SU-DHL-6 (cell line): Measurements from ENCODE around the gene TRIM34.

Experiments
- H2AFZ ChIP-seq: fragments of 200-600 bp; sonication (generic); 2 replicates; pipeline ENCODE4 v1.6.1; 2014; ENCODE audit warnings: low read depth, mild to moderate bottlenecking, moderate library complexity, mixed read lengths, antibody characterized with exemption, low read length; ENCODE audit not compliant: severe bottlenecking
- H3F3A ChIP-seq: fragments of 200-600 bp; shearing (Covaris generic); 2 replicates; pipeline ENCODE4 v1.6.0; 2016; ENCODE audit warnings: antibody characterized with exemption, mild to moderate bottlenecking; ENCODE audit not compliant: insufficient read depth
- H3K27ac ChIP-seq: fragments of 200-600 bp; sonication (generic); 2 replicates; pipeline ENCODE4 v1.5.1; 2016; ENCODE audit warnings: low read depth, mild to moderate bottlenecking, low read length, moderate library complexity, mixed read lengths
- H3K27me3 ChIP-seq: fragments of 200-600 bp; sonication (generic), shearing (Covaris generic); 2 replicates; pipeline ENCODE4 v1.6.0; 2014; ENCODE audit warnings: mild to moderate bottlenecking, low read length
- H3K36me3 ChIP-seq: fragments of 200-600 bp; sonication (generic); 2 replicates; pipeline ENCODE4 v1.6.1; 2014; ENCODE audit warnings: mild to moderate bottlenecking, low read length, mixed read lengths
- H3K4me2 ChIP-seq: fragments of 300-600, 200-600 bp; shearing (Covaris generic), sonication (generic); 2 replicates; pipeline ENCODE4 v1.6.0; 2014; ENCODE audit warnings: low read length, low read depth, mild to moderate bottlenecking; ENCODE audit not compliant: poor library complexity, severe bottlenecking
- H3K4me3 ChIP-seq: fragments of 200-600 bp; sonication (generic); 2 replicates; pipeline ENCODE4 v1.5.1; 2014; ENCODE audit warnings: antibody characterized with exemption, low read length, mild to moderate bottlenecking, mixed read lengths; ENCODE audit not compliant: insufficient read depth, poor library complexity, severe bottlenecking
- H3K79me2 ChIP-seq: fragments of 200-600 bp; sonication (generic); 2 replicates; pipeline ENCODE4 v1.6.1; 2014; ENCODE audit warnings: mild to moderate bottlenecking, low read length, moderate library complexity; ENCODE audit not compliant: insufficient read depth
- H3K9ac ChIP-seq: fragments of 200-600 bp; sonication (generic); 2 replicates; pipeline ENCODE4 v1.7.0; 2014; ENCODE audit warnings: mild to moderate bottlenecking, low read length
- H3K9me2 ChIP-seq: fragments of 200-600 bp; sonication (generic); replicated peaks from 2 replicates; pipeline ENCODE4 v1.6.1; 2014; ENCODE audit warnings: low read length; ENCODE audit not compliant: insufficient read depth
- H3K9me3 ChIP-seq: fragments of 200-600 bp; sonication (generic); 2 replicates; pipeline ENCODE4 v1.6.1; 2014; ENCODE audit warnings: low read length, mixed read lengths; ENCODE audit not compliant: insufficient read depth
- H4K20me1 ChIP-seq: fragments of 200-600 bp; sonication (generic); 2 replicates; pipeline ENCODE4 v1.6.1; 2014; ENCODE audit warnings: low read depth, mild to moderate bottlenecking, antibody characterized with exemption, low read length, moderate library complexity, mixed read lengths
- EZH2phosphoT487 ChIP-seq: fragments of 200-600 bp; sonication (generic), shearing (Covaris generic); conservative IDR thresholded peaks from 2 replicates; pipeline ENCODE4 v1.6.1; 2018; ENCODE audit warnings: mild to moderate bottlenecking, antibody characterized with exemption, low read length, moderate library complexity, mixed read lengths
- TF ChIP-seq, protein P1 (sequence below): fragments of 200-600 bp; sonication (generic); IDR thresholded peaks from one replicate; pipeline ENCODE4 v1.5.1; 2017; ENCODE audit warnings: antibody characterized with exemption, mild to moderate bottlenecking, low read length, moderate library complexity; ENCODE audit not compliant: insufficient read depth, poor library complexity, severe bottlenecking

The TRIM34 gene

DNA sequence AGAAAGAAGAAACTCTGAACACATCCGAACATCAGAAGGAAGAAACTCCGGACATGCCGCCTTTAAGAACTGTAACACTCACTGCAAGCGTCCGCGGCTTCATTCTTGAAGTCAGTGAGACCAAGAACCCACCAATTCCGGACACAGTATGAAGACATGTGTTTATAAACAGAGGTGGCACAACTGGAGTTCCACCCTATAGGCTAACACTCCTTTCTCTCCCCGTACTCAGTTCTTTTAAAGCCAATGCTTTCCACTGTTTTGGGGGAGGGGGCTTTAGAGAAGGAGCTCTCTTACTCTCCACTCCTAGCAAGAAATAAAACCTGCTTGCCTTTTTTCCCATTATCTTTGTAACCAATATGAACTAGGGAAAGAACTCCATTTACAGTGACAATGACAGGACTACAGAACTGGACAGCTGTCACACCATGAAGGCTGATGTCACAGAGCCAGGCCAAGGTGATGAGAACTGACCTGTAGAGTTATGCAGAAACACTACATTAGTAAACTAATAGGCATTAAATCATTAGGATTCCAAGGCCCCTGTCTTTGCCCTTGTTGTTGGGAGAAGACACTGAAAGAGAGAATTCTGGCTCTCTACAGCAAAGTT lies 59.3 kb downstream of the TRIM34 start:
- TF ChIP-seq EZH2phosphoT487, result no peak
- TF ChIP-seq, protein P1, sequence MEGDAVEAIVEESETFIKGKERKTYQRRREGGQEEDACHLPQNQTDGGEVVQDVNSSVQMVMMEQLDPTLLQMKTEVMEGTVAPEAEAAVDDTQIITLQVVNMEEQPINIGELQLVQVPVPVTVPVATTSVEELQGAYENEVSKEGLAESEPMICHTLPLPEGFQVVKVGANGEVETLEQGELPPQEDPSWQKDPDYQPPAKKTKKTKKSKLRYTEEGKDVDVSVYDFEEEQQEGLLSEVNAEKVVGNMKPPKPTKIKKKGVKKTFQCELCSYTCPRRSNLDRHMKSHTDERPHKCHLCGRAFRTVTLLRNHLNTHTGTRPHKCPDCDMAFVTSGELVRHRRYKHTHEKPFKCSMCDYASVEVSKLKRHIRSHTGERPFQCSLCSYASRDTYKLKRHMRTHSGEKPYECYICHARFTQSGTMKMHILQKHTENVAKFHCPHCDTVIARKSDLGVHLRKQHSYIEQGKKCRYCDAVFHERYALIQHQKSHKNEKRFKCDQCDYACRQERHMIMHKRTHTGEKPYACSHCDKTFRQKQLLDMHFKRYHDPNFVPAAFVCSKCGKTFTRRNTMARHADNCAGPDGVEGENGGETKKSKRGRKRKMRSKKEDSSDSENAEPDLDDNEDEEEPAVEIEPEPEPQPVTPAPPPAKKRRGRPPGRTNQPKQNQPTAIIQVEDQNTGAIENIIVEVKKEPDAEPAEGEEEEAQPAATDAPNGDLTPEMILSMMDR, result no peak
- Histone ChIP-seq H2AFZ (peak overlapping the region; percentile 97), H3K79me2 (peaks cover 5% of the 10 kb centered on the region; the same call in 1 of the 2 replicates), H3K36me3 (no peaks in the 10 kb centered on the region), H3K4me2 (peak overlapping the region; percentile 59), H3K4me3 (peak overlapping the region; percentile 60), H3K27me3 (no peaks in the 10 kb centered on the region), H4K20me1 (no peaks in the 10 kb centered on the region), H3F3A (peaks cover 20% of the 10 kb centered on the region), H3K9me3 (no peaks in the 10 kb centered on the region), H3K27ac (peak overlapping the region; percentile 14), H3K9me2 (no peaks in the 10 kb centered on the region), H3K9ac (peak overlapping the region; percentile 52)

DNA sequence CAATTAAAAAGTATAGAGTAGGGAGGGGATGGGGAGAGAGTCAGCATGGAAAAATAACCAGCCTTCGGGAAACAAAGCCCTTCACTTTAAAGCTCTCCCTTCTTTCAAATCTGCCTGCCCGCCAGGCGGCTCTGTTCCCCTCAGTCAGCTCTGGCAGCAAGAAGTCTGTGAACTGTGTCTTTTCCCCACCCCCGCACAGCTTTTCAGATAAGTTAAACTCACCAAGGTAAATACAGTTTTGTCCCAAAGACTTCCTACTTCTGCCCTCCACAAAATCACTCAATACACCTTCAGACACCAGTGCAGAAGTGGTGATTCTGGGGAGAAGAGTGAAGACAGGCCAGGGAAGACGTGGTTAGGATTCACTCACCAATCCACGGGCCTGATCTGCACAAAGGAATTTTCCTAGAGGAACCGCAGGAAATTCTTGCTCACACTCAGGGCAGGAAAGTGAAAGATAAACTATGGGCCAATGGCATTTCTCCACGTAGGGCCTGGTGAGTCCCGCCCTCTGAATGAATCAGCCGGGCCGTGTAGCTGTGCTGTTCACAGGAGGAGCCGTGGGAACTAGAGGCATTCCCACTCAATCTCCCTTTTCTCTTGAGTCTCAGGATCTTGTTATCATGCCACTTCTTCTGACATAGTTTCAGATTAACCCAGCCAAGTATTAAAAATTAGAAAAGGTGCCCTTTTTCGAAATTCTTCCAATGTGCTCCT lies 60.0 kb downstream of the TRIM34 start, which contains the start of gene TRIM5:
Gene TRIM5 (minus strand): TSS at position 429 of the 717 bp plus-strand sequence. CDS start 4,897 bp downstream, outside the sequence.
- Histone ChIP-seq H4K20me1 (no peaks in the 10 kb centered on the region), H3F3A (peaks cover 22% of the 10 kb centered on the region)

DNA sequence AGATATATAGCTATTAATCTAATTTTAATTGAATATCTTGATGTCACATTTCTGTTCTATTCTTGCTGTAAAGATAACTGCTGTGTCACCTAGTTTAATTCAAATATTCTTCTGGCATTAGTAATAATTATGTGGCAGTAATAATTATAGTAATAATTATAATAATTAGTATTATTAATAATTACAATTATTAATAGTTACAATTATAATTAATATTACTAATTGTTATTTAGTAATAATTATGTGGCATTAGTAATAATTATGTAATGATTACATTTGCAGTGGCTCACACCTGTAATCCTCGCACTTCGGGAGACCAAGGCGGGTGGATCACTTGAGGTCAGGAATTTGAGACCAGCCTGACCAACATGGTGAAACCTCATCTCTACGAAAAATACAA lies 61.6 kb downstream of the TRIM34 start:
- peaks cover 21% of the 10 kb centered on the region for H3K79me2 ChIP-seq
- no peak overlapping the region for H3K4me2 ChIP-seq
- H2AFZ ChIP-seq, result no peak overlapping the region
- H3K27me3 ChIP-seq, result no peaks in the 10 kb centered on the region
- H3K9ac ChIP-seq, result no peak overlapping the region
- no peaks in the 10 kb centered on the region for H3K9me3 ChIP-seq
- H3K9me2 ChIP-seq, result no peaks in the 10 kb centered on the region
- TF ChIP-seq, protein P1, result no peak
- TF ChIP-seq EZH2phosphoT487, result no peak
- H4K20me1 ChIP-seq, result no peaks in the 10 kb centered on the region
- no peak overlapping the region for H3K27ac ChIP-seq
- H3K4me3 ChIP-seq, result no peak overlapping the region
- H3K36me3 ChIP-seq, result no peaks in the 10 kb centered on the region
- peaks cover 22% of the 10 kb centered on the region for H3F3A ChIP-seq

More for the DNA sequence above, 60.0 kb downstream of the TRIM34 start, which contains the start of gene TRIM5:
- no peaks in the 10 kb centered on the region for H3K27me3 ChIP-seq
- peak within 1 kb of the TSS; percentile 60 for H3K4me3 ChIP-seq
- peaks cover 7% of the 10 kb centered on the region for H3K79me2 ChIP-seq
- peak within 1 kb of the TSS; percentile 52 for H3K9ac ChIP-seq
- H3K9me2 ChIP-seq, result no peaks in the 10 kb centered on the region
- peak within 1 kb of the TSS; percentile 59 for H3K4me2 ChIP-seq
- no peaks in the 10 kb centered on the region for H3K36me3 ChIP-seq
- TF ChIP-seq, protein P1, result peak; percentile 73
- no peak for TF ChIP-seq EZH2phosphoT487
- H3K27ac ChIP-seq, result peak within 1 kb of the TSS; percentile 47
- peak within 1 kb of the TSS; percentile 97 for H2AFZ ChIP-seq
- no peaks in the 10 kb centered on the region for H3K9me3 ChIP-seq
